HEK293T (cell line): ENCODE results near the gene CCDC88C.
"Not testable (repeated sequence)": the region's sequence is repeated elsewhere in the genome, so short reads cannot be mapped to it uniquely, and the experiment has no call there.

Experiments
- ELF4 ChIP-seq: fragments of 450-650 bp; IDR thresholded peaks from 2 replicates; pipeline ENCODE4 v1.6.1; 2017; ENCODE audit warnings: antibody characterized with exemption
- FOXM1 ChIP-seq: fragments of 450-650 bp; IDR thresholded peaks from 2 replicates; pipeline ENCODE4 v1.6.1; 2017; ENCODE audit warnings: mild to moderate bottlenecking, borderline replicate concordance
- L3MBTL2 ChIP-seq: fragments of 450-650 bp; conservative IDR thresholded peaks from 2 replicates; pipeline ENCODE4 v1.6.1; 2016; ENCODE audit warnings: mild to moderate bottlenecking
- NFRKB ChIP-seq: fragments of 450-650 bp; IDR thresholded peaks from 2 replicates; pipeline ENCODE4 v1.6.1; 2016; ENCODE audit warnings: mild to moderate bottlenecking, moderate library complexity
- SP1 ChIP-seq: fragments of 450-650 bp; IDR thresholded peaks from 2 replicates; pipeline ENCODE4 v1.6.1; 2017
- SUZ12 ChIP-seq: fragments of 450-650 bp; IDR thresholded peaks from 2 replicates; pipeline ENCODE4 v1.6.1; 2016; ENCODE audit warnings: mild to moderate bottlenecking
- TARDBP ChIP-seq: fragments of 450-650 bp; IDR thresholded peaks from 2 replicates; pipeline ENCODE4 v1.6.1; 2016
- TF ChIP-seq, protein P1 (sequence below): fragments of 450-650 bp; IDR thresholded peaks from 2 replicates; pipeline ENCODE4 v1.6.1; 2016

DNA sequence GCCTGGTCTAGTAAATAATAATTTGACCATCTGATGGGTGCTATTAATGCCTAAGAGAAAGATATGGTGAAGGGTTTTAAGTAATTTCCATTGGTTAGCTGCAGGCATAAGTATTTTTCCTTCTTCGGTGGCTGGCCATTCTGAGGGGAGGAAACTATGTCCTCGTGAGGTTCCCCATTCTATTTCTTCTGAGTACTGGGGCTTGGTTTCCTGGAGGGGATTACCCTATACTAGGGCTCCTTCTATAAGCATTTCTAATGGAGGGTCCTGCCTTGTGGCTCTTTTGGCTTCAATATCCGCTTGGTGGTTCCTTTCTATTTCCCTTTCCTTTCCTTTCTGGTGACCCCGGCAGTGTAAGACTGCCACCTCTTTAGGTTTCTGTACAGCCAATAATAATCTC, 191.3 kb downstream of the CCDC88C start:
- TF ChIP-seq FOXM1, SP1, TARDBP, SUZ12, NFRKB, L3MBTL2, ELF4: not testable (repeated sequence)
- TF ChIP-seq, protein P1, sequence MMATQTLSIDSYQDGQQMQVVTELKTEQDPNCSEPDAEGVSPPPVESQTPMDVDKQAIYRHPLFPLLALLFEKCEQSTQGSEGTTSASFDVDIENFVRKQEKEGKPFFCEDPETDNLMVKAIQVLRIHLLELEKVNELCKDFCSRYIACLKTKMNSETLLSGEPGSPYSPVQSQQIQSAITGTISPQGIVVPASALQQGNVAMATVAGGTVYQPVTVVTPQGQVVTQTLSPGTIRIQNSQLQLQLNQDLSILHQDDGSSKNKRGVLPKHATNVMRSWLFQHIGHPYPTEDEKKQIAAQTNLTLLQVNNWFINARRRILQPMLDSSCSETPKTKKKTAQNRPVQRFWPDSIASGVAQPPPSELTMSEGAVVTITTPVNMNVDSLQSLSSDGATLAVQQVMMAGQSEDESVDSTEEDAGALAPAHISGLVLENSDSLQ, result not testable (repeated sequence)
